Measurements from ENCODE around the gene GNPTAB. TPM values are rescaled to one million over a fixed set of nuclear protein-coding genes. Genes with fewer than 3 reads are reported as not detected.

The GNPTAB gene
- total and polyA plus RNA-seq, 2 of the 8 experiments (the other 6 are each of a cell fraction or from before 2014, with no cell fraction given), result 21.5 to 51.3 TPM

DNA sequence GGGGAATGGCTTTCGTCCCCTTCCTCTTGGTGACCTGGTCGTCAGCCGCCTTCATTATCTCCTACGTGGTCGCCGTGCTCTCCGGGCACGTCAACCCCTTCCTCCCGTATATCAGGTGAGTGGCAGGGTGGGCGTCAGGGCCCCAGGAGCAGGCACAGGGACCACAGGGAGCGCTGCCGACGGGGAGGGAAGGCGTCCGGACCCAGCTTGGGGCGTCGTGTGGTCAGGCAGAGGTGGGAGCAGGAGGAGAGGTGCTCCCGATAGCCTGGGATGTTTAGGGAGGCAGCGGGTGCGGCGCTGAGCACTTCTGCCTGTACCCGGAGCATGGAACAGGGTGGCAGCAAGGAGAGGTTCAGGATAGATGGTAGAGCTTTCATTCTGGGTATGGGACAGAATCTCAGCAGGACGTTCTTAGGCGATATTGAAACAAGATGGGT, 47.1 kb upstream of the GNPTAB start (continued):
- TF ChIP-seq CHD7 (IDR thresholded peaks at IDR 0.05; ENCODE audit: insufficient replicate concordance, low read length) (no peak), CHD2 (IDR thresholded peaks at IDR 0.05; ENCODE audit: low read length) (no peak), MAX (IDR thresholded peaks at IDR 0.05) (peak; percentile 58), ASH2L (IDR thresholded peaks at IDR 0.05; ENCODE audit: low read length) (no peak), POLR2AphosphoS5 (IDR thresholded peaks at IDR 0.05; ENCODE audit: low read depth, low read length) (no peak; the same call in 1 of the 2 replicates), PHF8 (conservative IDR thresholded peaks at IDR 0.05; ENCODE audit: low read depth, low read length) (0 out of 2 replicates have a peak, but pooled peaks have one; percentile 2), TAF7 (optimal IDR thresholded peaks at IDR 0.05; ENCODE audit: borderline replicate concordance, low read depth, low read length) (no peak)
